ENCODE measurements around the gene PRKAR1B. TPM values are rescaled to one million over a fixed set of nuclear protein-coding genes. Genes with fewer than 3 reads are reported as not detected.
"Not testable (repeated sequence)": the region's sequence is repeated elsewhere in the genome, so short reads cannot be mapped to it uniquely, and the experiment has no call there.

PRKAR1B gene
- total RNA-seq, 1 experiment from 2014 or later = 51.7 TPM

GRCh38 chr7:617614-618538 lies 109.2 kb downstream of the PRKAR1B start:
- TF ChIP-seq CTCF (conservative IDR thresholded peaks at IDR 0.05) (no peak), EZH2 (IDR thresholded peaks at IDR 0.05; ENCODE audit: low read depth) (no peak)
- DNase-seq = no peak
- Histone ChIP-seq H3K4me2 (no peak overlapping the region), H3K27ac (no peak overlapping the region), H2AFZ (no peak overlapping the region), H3K4me1 (replicated peaks; ENCODE audit: insufficient read depth) (peaks cover 29% of the 10 kb centered on the region), H3K4me3 (no peak overlapping the region), H3K9me3 (ENCODE audit: insufficient read depth, low read depth) (no peaks in the 10 kb centered on the region; the same call in 1 of the 2 replicates), H3K36me3 (ENCODE audit: low read depth) (peaks cover 9% of the 10 kb centered on the region; the same call in 1 of the 2 replicates), H3K27me3 (ENCODE audit: insufficient read depth, low read depth) (no peaks in the 10 kb centered on the region), H4K20me1 (ENCODE audit: insufficient read depth) (peaks cover 6% of the 10 kb centered on the region; the same call in 1 of the 2 replicates), H3K9me2 (ENCODE audit: insufficient read depth) (no peaks in the 10 kb centered on the region), H3K79me2 (ENCODE audit: low read depth) (no peaks in the 10 kb centered on the region), H3F3A (ENCODE audit: insufficient read depth, low read depth) (0 out of 2 replicates have a peak, but pooled peaks cover 8% of the 10 kb centered on the region)
- CTCF ChIA-PET = no interaction called here
- intact Hi-C loops (cut with micrococcal nuclease; ENCODE audit: unreplicated experiment) = no loop called here
- POLR2A ChIA-PET (ENCODE audit: unreplicated experiment) = interaction anchor here (0.7 kb wide), 1 partner anchor 11 kb away, joined by 12 read pairs; no protein-coding TSS in a partner anchor
- BruUV-seq (replicated peaks) = no TSS peak

- Histone ChIP-seq H3K27me3 (ENCODE audit: insufficient read depth, low read depth) (no peaks in the 10 kb centered on the region), H3K4me3 (no peak overlapping the region), H3K79me2 (ENCODE audit: low read depth) (no peaks in the 10 kb centered on the region), H3K27ac (no peak overlapping the region), H4K20me1 (ENCODE audit: insufficient read depth) (no peaks in the 10 kb centered on the region), H3K36me3 (ENCODE audit: low read depth) (no peaks in the 10 kb centered on the region), H3K9me2 (ENCODE audit: insufficient read depth) (no peaks in the 10 kb centered on the region), H3F3A (ENCODE audit: insufficient read depth, low read depth) (peaks cover 8% of the 10 kb centered on the region; the same call in 1 of the 2 replicates), H3K9me3 (ENCODE audit: insufficient read depth, low read depth) (no peaks in the 10 kb centered on the region), H2AFZ (no peak overlapping the region), H3K4me2 (no peak overlapping the region), H3K4me1 (replicated peaks; ENCODE audit: insufficient read depth) (no peaks in the 10 kb centered on the region)
- no peak for TF ChIP-seq CTCF (conservative IDR thresholded peaks at IDR 0.05)
- TF ChIP-seq EZH2 (IDR thresholded peaks at IDR 0.05; ENCODE audit: low read depth) = no peak
- intact Hi-C loops (cut with micrococcal nuclease; ENCODE audit: unreplicated experiment) = no loop called here
- POLR2A ChIA-PET (ENCODE audit: unreplicated experiment) = no interaction called here
- CTCF ChIA-PET = no interaction called here
- DNase-seq = no peak
- BruUV-seq (replicated peaks) = no TSS peak
Measured at GRCh38 chr7:613442-614140, 113.5 kb downstream of the PRKAR1B start.

- DNase-seq; H3K4me1 ChIP-seq (replicated peaks; ENCODE audit: insufficient read depth); H4K20me1 ChIP-seq (ENCODE audit: insufficient read depth); H3K4me3 ChIP-seq; H3K36me3 ChIP-seq (ENCODE audit: low read depth); H3K9me3 ChIP-seq (ENCODE audit: insufficient read depth, low read depth); CTCF ChIA-PET; H3K4me2 ChIP-seq; BruUV-seq (replicated peaks); POLR2A ChIA-PET (ENCODE audit: unreplicated experiment); H2AFZ ChIP-seq; intact Hi-C loops (cut with micrococcal nuclease; ENCODE audit: unreplicated experiment); H3K27ac ChIP-seq; H3K27me3 ChIP-seq (ENCODE audit: insufficient read depth, low read depth); H3K9me2 ChIP-seq (ENCODE audit: insufficient read depth); H3K79me2 ChIP-seq (ENCODE audit: low read depth): not testable (repeated sequence)
- H3F3A ChIP-seq (ENCODE audit: insufficient read depth, low read depth) = peaks cover 22% of the 10 kb centered on the region; the same call in 1 of the 2 replicates
Measured at GRCh38 chr7:611837-612236, 115.2 kb downstream of the PRKAR1B start.

Data from PC-9 (cell line).